HepG2 (cell line): ENCODE data around the gene CTSW. TPM values are rescaled to one million over a fixed set of nuclear protein-coding genes. Genes with fewer than 3 reads are reported as not detected.

ENCODE experiments used
- ATF6 ChIP-seq: sonication (generic); formaldehyde crosslinking; conservative IDR thresholded peaks from 2 replicates; pipeline ENCODE4 v1.4.0; 2020; ENCODE audit warnings: missing genetic modification reagents
- BRF2 ChIP-seq: sonication (generic); formaldehyde crosslinking; IDR thresholded peaks from 2 replicates; pipeline ENCODE4 v1.8.1; 2022; ENCODE audit warnings: mild to moderate bottlenecking, missing genetic modification reagents
- CEBPG ChIP-seq: IDR thresholded peaks from 2 replicates; pipeline ENCODE4 v1.6.1; 2016
- E2F2 ChIP-seq: sonication (generic); formaldehyde crosslinking; IDR thresholded peaks from 2 replicates; pipeline ENCODE4 v1.4.0; 2020; ENCODE audit warnings: missing genetic modification reagents, borderline replicate concordance
- KDM2A ChIP-seq: sonication (generic); formaldehyde crosslinking; IDR thresholded peaks from 2 replicates; pipeline ENCODE4 v1.4.0; 2020; ENCODE audit warnings: low read depth, missing genetic modification reagents, borderline replicate concordance
- NFKB2 ChIP-seq: sonication (generic); formaldehyde crosslinking; IDR thresholded peaks from 2 replicates; pipeline ENCODE4 v1.4.0; 2020; ENCODE audit warnings: missing genetic modification reagents, borderline replicate concordance
- PHF20 ChIP-seq: sonication (generic); formaldehyde crosslinking; IDR thresholded peaks from 2 replicates; pipeline ENCODE4 v1.5.0; 2020; ENCODE audit warnings: mild to moderate bottlenecking, missing genetic modification reagents
- SETDB1 ChIP-seq: sonication (generic); formaldehyde crosslinking; IDR thresholded peaks from 2 replicates; pipeline ENCODE4 v1.5.1; 2020; ENCODE audit warnings: missing genetic modification reagents, mild to moderate bottlenecking, borderline replicate concordance
- SKI ChIP-seq: fragments of 450-650 bp; IDR thresholded peaks from one replicate; pipeline ENCODE4 v1.6.1; 2018; ENCODE audit warnings: mild to moderate bottlenecking; ENCODE audit not compliant: partially characterized antibody
- TCF7 ChIP-seq: sonication (generic); IDR thresholded peaks from 2 replicates; pipeline ENCODE4 v1.6.1; 2016; ENCODE audit warnings: antibody characterized with exemption, low read depth
- U2AF1 ChIP-seq: fragments of 200-400 bp; formaldehyde crosslinking; optimal IDR thresholded peaks from 2 replicates; pipeline ENCODE3; 2017; ENCODE audit warnings: mild to moderate bottlenecking, low read depth, low read length
- ZNF382 ChIP-seq: sonication (generic); formaldehyde crosslinking; IDR thresholded peaks from 2 replicates; pipeline ENCODE4 v1.5.0; 2020; ENCODE audit warnings: missing genetic modification reagents, mild to moderate bottlenecking, borderline replicate concordance
- polyA plus RNA-seq, 8 experiments: library from polyadenylated mRNA; depleted of rRNA in 3 of 8; stranded (reverse) in 7 of 8; unstranded in 1 of 8; fragments of >200 nt; fragmentation: Illumina TruSeq in 4 of 8; extraction: Trizol in 4 of 8; gene quantifications; 2 replicates each; pipeline versions ENCODE4 v1.2.1 to v1.2.3, GENCODE V29; 2011 to 2016; ENCODE audit warnings: low read depth in 4 of 8, missing spikeins in 1 of 8, mixed read lengths in 1 of 8; ENCODE audit not compliant: insufficient read depth in 1 of 8
- total RNA-seq, 5 experiments: library from RNA; depleted of rRNA; stranded (reverse); fragments of >200 nt; fragmentation: Illumina TruSeq; extraction: Trizol; gene quantifications; 2 replicates each; pipeline ENCODE4 v1.2.3, GENCODE V29; 2016; ENCODE audit warnings: low read depth in 1 of 5
- TF ChIP-seq, protein P1 (sequence below): sonication (generic); IDR thresholded peaks from 2 replicates; pipeline ENCODE4 v1.6.1; 2016; ENCODE audit warnings: low read depth, borderline replicate concordance
- TF ChIP-seq, protein P2 (sequence below): sonication (generic); formaldehyde crosslinking; IDR thresholded peaks from 2 replicates; pipeline ENCODE4 v1.8.0; 2022; ENCODE audit warnings: mild to moderate bottlenecking, missing genetic modification reagents; ENCODE audit not compliant: insufficient replicate concordance
- TF ChIP-seq, protein P3 (sequence below): sonication (generic); formaldehyde crosslinking; IDR thresholded peaks from 2 replicates; pipeline ENCODE4 v1.5.0; 2020; ENCODE audit warnings: mild to moderate bottlenecking, missing genetic modification reagents, borderline replicate concordance
- TF ChIP-seq, protein P4 (sequence below): sonication (generic); formaldehyde crosslinking; IDR thresholded peaks from 2 replicates; pipeline ENCODE4 v1.4.0; 2020; ENCODE audit warnings: missing genetic modification reagents

CTSW gene
- total and polyA plus RNA-seq, 2 of the 13 experiments (the other 11 are each of a cell fraction or from before 2014, with no cell fraction given): 0.09 TPM; not detected in 1

- TF ChIP-seq, protein P1, sequence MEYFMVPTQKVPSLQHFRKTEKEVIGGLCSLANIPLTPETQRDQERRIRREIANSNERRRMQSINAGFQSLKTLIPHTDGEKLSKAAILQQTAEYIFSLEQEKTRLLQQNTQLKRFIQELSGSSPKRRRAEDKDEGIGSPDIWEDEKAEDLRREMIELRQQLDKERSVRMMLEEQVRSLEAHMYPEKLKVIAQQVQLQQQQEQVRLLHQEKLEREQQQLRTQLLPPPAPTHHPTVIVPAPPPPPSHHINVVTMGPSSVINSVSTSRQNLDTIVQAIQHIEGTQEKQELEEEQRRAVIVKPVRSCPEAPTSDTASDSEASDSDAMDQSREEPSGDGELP: no peak
- TF ChIP-seq TCF7: no peak
- TF ChIP-seq, protein P2, sequence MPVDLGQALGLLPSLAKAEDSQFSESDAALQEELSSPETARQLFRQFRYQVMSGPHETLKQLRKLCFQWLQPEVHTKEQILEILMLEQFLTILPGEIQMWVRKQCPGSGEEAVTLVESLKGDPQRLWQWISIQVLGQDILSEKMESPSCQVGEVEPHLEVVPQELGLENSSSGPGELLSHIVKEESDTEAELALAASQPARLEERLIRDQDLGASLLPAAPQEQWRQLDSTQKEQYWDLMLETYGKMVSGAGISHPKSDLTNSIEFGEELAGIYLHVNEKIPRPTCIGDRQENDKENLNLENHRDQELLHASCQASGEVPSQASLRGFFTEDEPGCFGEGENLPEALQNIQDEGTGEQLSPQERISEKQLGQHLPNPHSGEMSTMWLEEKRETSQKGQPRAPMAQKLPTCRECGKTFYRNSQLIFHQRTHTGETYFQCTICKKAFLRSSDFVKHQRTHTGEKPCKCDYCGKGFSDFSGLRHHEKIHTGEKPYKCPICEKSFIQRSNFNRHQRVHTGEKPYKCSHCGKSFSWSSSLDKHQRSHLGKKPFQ: peak; percentile 21
- TF ChIP-seq, protein P3, sequence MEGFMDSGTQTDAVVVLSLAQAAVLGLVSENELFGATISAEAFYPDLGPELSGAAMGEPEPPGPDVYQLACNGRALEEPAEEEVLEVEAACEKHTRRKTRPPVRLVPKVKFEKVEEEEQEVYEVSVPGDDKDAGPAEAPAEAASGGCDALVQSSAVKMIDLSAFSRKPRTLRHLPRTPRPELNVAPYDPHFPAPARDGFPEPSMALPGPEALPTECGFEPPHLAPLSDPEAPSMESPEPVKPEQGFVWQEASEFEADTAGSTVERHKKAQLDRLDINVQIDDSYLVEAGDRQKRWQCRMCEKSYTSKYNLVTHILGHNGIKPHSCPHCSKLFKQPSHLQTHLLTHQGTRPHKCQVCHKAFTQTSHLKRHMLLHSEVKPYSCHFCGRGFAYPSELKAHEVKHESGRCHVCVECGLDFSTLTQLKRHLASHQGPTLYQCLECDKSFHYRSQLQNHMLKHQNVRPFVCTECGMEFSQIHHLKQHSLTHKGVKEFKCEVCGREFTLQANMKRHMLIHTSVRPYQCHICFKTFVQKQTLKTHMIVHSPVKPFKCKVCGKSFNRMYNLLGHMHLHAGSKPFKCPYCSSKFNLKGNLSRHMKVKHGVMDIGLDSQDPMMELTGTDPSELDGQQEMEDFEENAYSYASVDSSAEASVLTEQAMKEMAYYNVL (CRISPR knock-in tag): peak; percentile 82; the same call in 1 of the 2 replicates
- TF ChIP-seq ATF6: 0 out of 2 replicates have a peak, but pooled peaks have one; percentile 56
- peak; percentile 80 for TF ChIP-seq KDM2A (CRISPR knock-in tag)
- peak; percentile 63 for TF ChIP-seq PHF20
- no peak for TF ChIP-seq BRF2
- no peak for TF ChIP-seq CEBPG (CRISPR knock-in tag)
- no peak for TF ChIP-seq ZNF382 (CRISPR knock-in tag)
- TF ChIP-seq, protein P4, sequence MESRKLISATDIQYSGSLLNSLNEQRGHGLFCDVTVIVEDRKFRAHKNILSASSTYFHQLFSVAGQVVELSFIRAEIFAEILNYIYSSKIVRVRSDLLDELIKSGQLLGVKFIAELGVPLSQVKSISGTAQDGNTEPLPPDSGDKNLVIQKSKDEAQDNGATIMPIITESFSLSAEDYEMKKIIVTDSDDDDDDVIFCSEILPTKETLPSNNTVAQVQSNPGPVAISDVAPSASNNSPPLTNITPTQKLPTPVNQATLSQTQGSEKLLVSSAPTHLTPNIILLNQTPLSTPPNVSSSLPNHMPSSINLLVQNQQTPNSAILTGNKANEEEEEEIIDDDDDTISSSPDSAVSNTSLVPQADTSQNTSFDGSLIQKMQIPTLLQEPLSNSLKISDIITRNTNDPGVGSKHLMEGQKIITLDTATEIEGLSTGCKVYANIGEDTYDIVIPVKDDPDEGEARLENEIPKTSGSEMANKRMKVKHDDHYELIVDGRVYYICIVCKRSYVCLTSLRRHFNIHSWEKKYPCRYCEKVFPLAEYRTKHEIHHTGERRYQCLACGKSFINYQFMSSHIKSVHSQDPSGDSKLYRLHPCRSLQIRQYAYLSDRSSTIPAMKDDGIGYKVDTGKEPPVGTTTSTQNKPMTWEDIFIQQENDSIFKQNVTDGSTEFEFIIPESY: 0 out of 2 replicates have a peak, but pooled peaks have one; percentile 8
- TF ChIP-seq SETDB1 (CRISPR knock-in tag): no peak
- TF ChIP-seq U2AF1: peak; percentile 71
- peak; percentile 67 for TF ChIP-seq SKI
- TF ChIP-seq E2F2 (CRISPR knock-in tag): no peak
- peak; percentile 69; the same call in 1 of the 2 replicates for TF ChIP-seq NFKB2
These were observed 21.6 kb upstream of the CTSW start, which contains the start of gene CFL1 (continued) for GRCh38 chr11:65857853-65858680.
